Activated naive CD8-positive, alpha-beta T cell (primary cell): ENCODE data around the gene ACSF3.

Source experiments
- H3K27ac Mint-ChIP-seq: one replicate; pipeline ENCODE4 v1.8.0; 2021; ENCODE audit warnings: mixed read lengths
- H3K27me3 Mint-ChIP-seq: one replicate; pipeline ENCODE4 v1.8.0; 2021; ENCODE audit warnings: mixed read lengths
- H3K36me3 Mint-ChIP-seq: one replicate; pipeline ENCODE4 v1.8.0; 2021; ENCODE audit warnings: mixed read lengths
- H3K4me1 Mint-ChIP-seq: one replicate; pipeline ENCODE4 v1.8.0; 2021; ENCODE audit warnings: low read depth, mixed read lengths
- H3K4me3 Mint-ChIP-seq: one replicate; pipeline ENCODE4 v1.8.0; 2021; ENCODE audit warnings: mild to moderate bottlenecking, mixed read lengths
- H3K9me3 Mint-ChIP-seq: one replicate; pipeline ENCODE4 v1.8.0; 2021; ENCODE audit warnings: low read depth, mixed read lengths

The ACSF3 gene

GRCh38 chr16:89172528-89173173 is 79.0 kb downstream of the ACSF3 start:
- Mint-ChIP-seq H3K9me3 (no peaks in the 10 kb centered on the region), H3K4me3 (no peak overlapping the region), H3K27me3 (no peaks in the 10 kb centered on the region), H3K4me1 (peaks cover 5% of the 10 kb centered on the region), H3K36me3 (no peaks in the 10 kb centered on the region), H3K27ac (no peak overlapping the region)

- H3K27me3 Mint-ChIP-seq, result no peaks in the 10 kb centered on the region
- H3K9me3 Mint-ChIP-seq, result no peaks in the 10 kb centered on the region
- no peaks in the 10 kb centered on the region for H3K36me3 Mint-ChIP-seq
- peaks cover 5% of the 10 kb centered on the region for H3K4me1 Mint-ChIP-seq
- no peak overlapping the region for H3K4me3 Mint-ChIP-seq
- no peak overlapping the region for H3K27ac Mint-ChIP-seq
Observed at GRCh38 chr16:89173174-89173921, 79.7 kb downstream of the ACSF3 start.

GRCh38 chr16:89174055-89174827 is 80.6 kb downstream of the ACSF3 start:
- Mint-ChIP-seq H3K4me3 (no peak overlapping the region), H3K4me1 (peaks cover 5% of the 10 kb centered on the region), H3K9me3 (no peaks in the 10 kb centered on the region), H3K27ac (no peak overlapping the region), H3K27me3 (no peaks in the 10 kb centered on the region), H3K36me3 (no peaks in the 10 kb centered on the region)

- no peak overlapping the region for H3K4me3 Mint-ChIP-seq
- no peaks in the 10 kb centered on the region for H3K9me3 Mint-ChIP-seq
- H3K27ac Mint-ChIP-seq, result no peak overlapping the region
- no peaks in the 10 kb centered on the region for H3K27me3 Mint-ChIP-seq
- H3K4me1 Mint-ChIP-seq, result peaks cover 5% of the 10 kb centered on the region
- no peaks in the 10 kb centered on the region for H3K36me3 Mint-ChIP-seq
Observed at GRCh38 chr16:89174877-89175276, 81.2 kb downstream of the ACSF3 start.

GRCh38 chr16:89175280-89176146 is 81.9 kb downstream of the ACSF3 start:
- Mint-ChIP-seq H3K9me3 (no peaks in the 10 kb centered on the region), H3K36me3 (no peaks in the 10 kb centered on the region), H3K4me1 (peaks cover 4% of the 10 kb centered on the region), H3K27ac (no peak overlapping the region), H3K4me3 (no peak overlapping the region), H3K27me3 (no peaks in the 10 kb centered on the region)

GRCh38 chr16:89176147-89176690 is 82.6 kb downstream of the ACSF3 start:
- no peak overlapping the region for H3K27ac Mint-ChIP-seq
- no peaks in the 10 kb centered on the region for H3K27me3 Mint-ChIP-seq
- H3K9me3 Mint-ChIP-seq, result no peaks in the 10 kb centered on the region
- H3K36me3 Mint-ChIP-seq, result no peaks in the 10 kb centered on the region
- peaks cover 2% of the 10 kb centered on the region for H3K4me1 Mint-ChIP-seq
- H3K4me3 Mint-ChIP-seq, result no peak overlapping the region

- H3K27me3 Mint-ChIP-seq, result no peaks in the 10 kb centered on the region
- H3K36me3 Mint-ChIP-seq, result no peaks in the 10 kb centered on the region
- no peak overlapping the region for H3K4me3 Mint-ChIP-seq
- H3K27ac Mint-ChIP-seq, result no peak overlapping the region
- peaks cover 5% of the 10 kb centered on the region for H3K4me1 Mint-ChIP-seq
- H3K9me3 Mint-ChIP-seq, result no peaks in the 10 kb centered on the region
Observed at GRCh38 chr16:89176717-89177116, 83.1 kb downstream of the ACSF3 start.

GRCh38 chr16:89177501-89177900 is 83.8 kb downstream of the ACSF3 start:
- no peaks in the 10 kb centered on the region for H3K9me3 Mint-ChIP-seq
- H3K4me1 Mint-ChIP-seq, result peaks cover 7% of the 10 kb centered on the region
- H3K27me3 Mint-ChIP-seq, result no peaks in the 10 kb centered on the region
- H3K36me3 Mint-ChIP-seq, result no peaks in the 10 kb centered on the region
- no peak overlapping the region for H3K4me3 Mint-ChIP-seq
- H3K27ac Mint-ChIP-seq, result no peak overlapping the region

- no peaks in the 10 kb centered on the region for H3K9me3 Mint-ChIP-seq
- H3K36me3 Mint-ChIP-seq, result no peaks in the 10 kb centered on the region
- H3K4me3 Mint-ChIP-seq, result no peak overlapping the region
- H3K27me3 Mint-ChIP-seq, result no peaks in the 10 kb centered on the region
- peaks cover 9% of the 10 kb centered on the region for H3K4me1 Mint-ChIP-seq
- H3K27ac Mint-ChIP-seq, result no peak overlapping the region
Observed at GRCh38 chr16:89178453-89179147, 84.9 kb downstream of the ACSF3 start.

GRCh38 chr16:89179148-89179484 is 85.5 kb downstream of the ACSF3 start:
- Mint-ChIP-seq H3K27me3 (no peaks in the 10 kb centered on the region), H3K4me3 (no peak overlapping the region), H3K4me1 (peaks cover 9% of the 10 kb centered on the region), H3K27ac (no peak overlapping the region), H3K36me3 (no peaks in the 10 kb centered on the region), H3K9me3 (no peaks in the 10 kb centered on the region)

- H3K27ac Mint-ChIP-seq, result no peak overlapping the region
- no peaks in the 10 kb centered on the region for H3K9me3 Mint-ChIP-seq
- no peak overlapping the region for H3K4me3 Mint-ChIP-seq
- H3K4me1 Mint-ChIP-seq, result peaks cover 9% of the 10 kb centered on the region
- no peaks in the 10 kb centered on the region for H3K27me3 Mint-ChIP-seq
- no peaks in the 10 kb centered on the region for H3K36me3 Mint-ChIP-seq
Observed at GRCh38 chr16:89179656-89180315, 86.1 kb downstream of the ACSF3 start.

- no peak overlapping the region for H3K27ac Mint-ChIP-seq
- H3K36me3 Mint-ChIP-seq, result no peaks in the 10 kb centered on the region
- no peaks in the 10 kb centered on the region for H3K27me3 Mint-ChIP-seq
- H3K4me1 Mint-ChIP-seq, result peaks cover 9% of the 10 kb centered on the region
- H3K9me3 Mint-ChIP-seq, result no peaks in the 10 kb centered on the region
- no peak overlapping the region for H3K4me3 Mint-ChIP-seq
Observed at GRCh38 chr16:89183463-89183862, 89.8 kb downstream of the ACSF3 start.

GRCh38 chr16:89183975-89184676 is 90.5 kb downstream of the ACSF3 start:
- H3K27ac Mint-ChIP-seq, result no peak overlapping the region
- peaks cover 9% of the 10 kb centered on the region for H3K4me1 Mint-ChIP-seq
- H3K9me3 Mint-ChIP-seq, result no peaks in the 10 kb centered on the region
- no peak overlapping the region for H3K4me3 Mint-ChIP-seq
- H3K36me3 Mint-ChIP-seq, result no peaks in the 10 kb centered on the region
- H3K27me3 Mint-ChIP-seq, result no peaks in the 10 kb centered on the region
